HG02938 (cell line): Measurements from ENCODE around the gene BBS7.
A peak's percentile ranks its signal among the peaks of the same experiment; 100 is the strongest.

Experiments used
- ATAC-seq: cut with Tn5 transposase; IDR thresholded peaks from one replicate; pipeline ENCODE4 v1.9.1; 2021; ENCODE audit warnings: mild to moderate bottlenecking, moderate library complexity; ENCODE audit not compliant: unreplicated experiment

The BBS7 gene

DNA sequence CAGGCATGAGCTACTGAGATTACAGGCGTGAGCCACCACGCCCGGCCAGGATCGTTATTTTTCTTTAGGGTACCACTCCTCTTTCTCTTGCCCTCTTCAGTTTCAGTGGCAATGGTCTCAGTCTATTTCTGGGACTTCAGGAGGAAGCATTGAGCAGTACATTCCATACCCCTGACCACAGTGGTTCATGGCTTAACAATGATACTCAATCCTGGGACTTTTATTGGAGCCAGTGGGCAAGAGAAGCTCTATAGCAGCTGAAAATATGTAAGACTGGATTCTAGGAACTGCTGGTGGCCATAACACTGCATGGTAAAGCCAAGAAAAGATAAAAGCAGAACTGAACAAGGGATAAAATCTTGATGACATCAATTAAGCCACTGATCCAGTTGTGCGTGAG, 40.8 kb downstream of the BBS7 start:
- no peak for ATAC-seq

- ATAC-seq: no peak
Observed at GRCh38 chr4:121827853-121828252, 42.4 kb downstream of the BBS7 start.

DNA sequence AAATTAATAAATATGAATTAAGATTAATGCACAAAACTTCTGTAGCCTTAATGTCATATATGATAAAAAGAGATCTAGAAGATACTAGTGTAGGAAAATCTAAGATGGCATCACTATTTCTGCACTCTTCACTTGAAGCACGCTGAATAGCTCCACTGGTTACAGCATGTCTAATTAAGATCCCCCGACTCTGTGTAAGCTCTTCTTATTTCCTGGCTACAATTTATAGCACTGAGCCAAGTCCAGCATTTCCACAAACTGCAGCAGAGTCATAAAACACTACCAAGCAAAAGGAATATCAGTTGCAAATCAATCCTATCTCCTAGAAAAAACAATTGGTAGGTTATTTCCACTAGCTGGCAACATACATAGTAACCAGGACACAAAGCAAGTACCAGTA, 45.3 kb downstream of the BBS7 start:
- ATAC-seq: no peak

- no peak for ATAC-seq
Observed at GRCh38 chr4:121824171-121824527, 46.1 kb downstream of the BBS7 start.

DNA sequence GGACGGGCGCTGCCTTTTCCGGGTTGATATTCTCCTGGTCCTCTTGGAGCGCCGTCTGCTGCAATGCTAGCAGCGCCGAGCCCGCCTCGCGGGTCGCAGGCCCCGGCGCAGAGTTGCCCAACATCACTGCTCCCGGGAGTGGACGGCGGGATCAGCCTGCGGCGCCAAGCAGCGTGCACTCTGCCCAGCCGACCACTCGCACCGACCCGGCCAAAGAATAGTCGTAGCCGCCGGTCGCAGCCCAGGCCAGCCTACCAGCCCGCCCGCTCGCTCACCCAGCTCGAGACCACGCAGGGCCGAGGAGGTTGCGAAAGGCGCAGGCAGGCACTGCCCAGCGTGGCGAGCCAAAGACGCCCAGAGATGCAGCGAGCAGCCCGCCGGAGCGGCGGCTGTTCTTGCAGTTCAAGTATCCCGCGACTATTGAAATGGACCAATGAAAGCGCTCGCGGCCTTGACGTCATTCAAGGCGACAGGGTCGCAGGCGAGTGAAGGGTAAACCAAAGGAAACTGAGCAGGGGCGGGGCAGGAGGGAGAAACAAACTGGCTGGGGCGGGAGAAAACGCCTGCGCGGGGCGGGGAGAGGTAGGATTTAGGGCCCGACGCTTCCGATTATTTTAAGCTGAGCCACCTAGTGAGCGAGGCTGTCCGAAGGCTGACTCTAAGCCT, 46.6 kb downstream of the BBS7 start, which contains the start of gene CCNA2:
TSS of gene CCNA2 (minus strand) at position 379 of the 666 bp plus-strand sequence. CDS start at position 124, 255 bp downstream.
- peak; percentile 93 for ATAC-seq

GRCh38 chr4:121822796-121823504, 47.3 kb downstream of the BBS7 start:
- ATAC-seq: peak; percentile 42

DNA sequence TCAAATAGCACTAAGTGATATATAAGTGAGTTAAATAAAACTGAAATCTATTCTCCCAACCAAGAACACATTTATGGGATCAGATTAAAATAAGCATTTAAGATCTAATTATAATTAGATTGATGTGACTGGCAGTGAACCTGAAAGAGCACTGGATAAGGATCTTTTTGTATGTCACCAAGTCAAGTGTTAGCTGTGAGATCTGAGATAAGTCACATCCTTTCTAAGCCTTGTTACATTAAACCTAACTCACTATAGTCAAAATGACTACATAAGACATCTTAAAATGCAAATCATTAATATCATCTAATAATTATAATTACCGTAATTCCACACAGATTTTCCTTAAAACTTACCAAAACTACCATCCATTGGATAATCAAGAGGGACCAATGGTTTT, 48.2 kb downstream of the BBS7 start:
- ATAC-seq: no peak

DNA sequence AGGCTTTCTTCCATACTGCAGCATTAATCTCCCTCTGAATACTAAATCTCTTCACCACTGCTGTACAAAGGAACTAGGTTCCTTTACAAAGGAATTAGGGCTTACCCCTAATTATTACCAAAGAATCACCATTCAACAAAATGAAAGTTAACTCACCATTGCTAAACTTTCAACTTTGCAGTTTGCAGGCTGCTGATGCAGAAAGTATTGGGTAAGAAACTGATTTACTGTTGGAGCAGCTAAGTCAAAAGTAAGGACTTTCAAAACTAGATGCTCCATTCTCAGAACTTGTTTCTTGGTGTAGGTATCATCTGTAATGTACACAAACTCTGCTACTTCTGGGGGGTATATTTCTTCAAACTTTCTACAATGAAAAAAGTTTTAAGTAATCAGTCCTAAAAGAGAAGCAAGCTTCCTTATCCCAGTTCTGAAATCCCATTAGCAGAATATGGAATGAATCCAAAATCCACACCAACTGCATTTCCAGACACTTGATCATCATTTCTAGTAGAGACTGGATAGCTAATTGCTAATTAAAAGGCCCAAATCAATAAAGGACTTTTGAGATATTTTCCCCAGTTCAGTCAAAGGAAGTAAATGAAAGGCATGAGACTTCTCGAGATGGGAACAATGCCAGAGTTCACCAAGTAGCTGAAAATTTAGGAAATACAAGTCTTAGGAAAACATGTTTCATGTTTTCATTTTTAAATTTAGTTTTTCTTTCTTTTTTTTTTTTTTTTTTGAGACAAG, 50.9 kb downstream of the BBS7 start:
- ATAC-seq: no peak

- no peak for ATAC-seq
Observed at GRCh38 chr4:121818215-121818614, 52.1 kb downstream of the BBS7 start.

DNA sequence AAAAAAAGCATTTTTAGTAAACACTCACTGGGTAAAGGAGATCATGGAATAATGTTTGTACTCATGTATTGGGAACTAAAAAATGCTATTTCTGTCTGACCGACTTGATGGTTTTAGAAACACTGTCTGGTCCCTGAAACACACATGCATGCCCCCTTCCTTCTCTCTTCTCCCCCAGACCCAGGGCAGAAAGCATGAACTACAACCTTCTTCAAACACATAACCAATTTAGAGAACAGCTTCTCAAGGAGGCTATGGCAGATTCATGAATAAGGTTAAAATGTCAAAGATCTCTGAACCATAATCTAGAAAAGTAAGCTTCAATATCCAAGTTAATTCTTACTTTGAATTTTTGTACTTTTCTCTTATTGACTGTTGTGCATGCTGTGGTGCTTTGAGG, 52.6 kb downstream of the BBS7 start:
- ATAC-seq: no peak

- no peak for ATAC-seq
Observed at GRCh38 chr4:121817006-121817405, 53.3 kb downstream of the BBS7 start.

- no peak for ATAC-seq
Observed at GRCh38 chr4:121814756-121815155, 55.5 kb downstream of the BBS7 start.

GRCh38 chr4:121811122-121811521, 59.2 kb downstream of the BBS7 start:
- ATAC-seq: no peak

DNA sequence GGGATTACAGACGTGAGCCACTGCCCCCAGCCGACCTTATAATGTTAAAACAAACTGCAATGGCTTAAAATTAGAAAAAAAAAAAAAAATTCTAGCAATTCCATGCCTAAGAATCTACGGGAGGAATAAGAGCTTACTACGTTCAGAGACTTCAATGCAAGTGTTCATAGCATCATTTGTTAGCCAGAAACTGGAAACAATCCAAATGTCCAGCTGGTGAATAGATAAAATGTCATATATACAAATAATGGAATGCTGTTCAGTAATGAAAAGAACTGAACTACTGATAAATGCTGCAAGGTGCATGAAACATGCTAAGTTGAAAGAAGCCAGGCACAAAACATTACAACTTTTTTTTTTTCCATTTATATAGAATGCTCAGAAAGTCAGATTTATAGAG, 63.9 kb downstream of the BBS7 start:
- ATAC-seq: no peak

DNA sequence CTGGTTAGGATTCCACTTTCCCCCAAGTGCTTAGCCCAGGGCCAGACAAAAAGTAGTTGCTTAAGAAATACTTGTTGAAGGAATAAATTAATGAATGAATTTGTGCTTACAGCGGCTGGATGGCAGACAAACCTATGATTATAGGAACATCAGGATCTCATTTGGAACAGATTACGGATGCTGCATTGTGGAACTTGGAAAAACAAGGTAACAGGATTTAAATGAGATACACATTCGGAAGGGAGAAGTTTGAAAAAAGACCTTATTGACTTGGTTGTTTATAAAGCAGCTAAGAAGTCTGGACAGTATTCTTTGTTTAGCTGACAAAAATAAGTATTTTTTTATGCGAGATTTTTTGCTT, 68.6 kb downstream of the BBS7 start:
- no peak for ATAC-seq

- ATAC-seq: peak; percentile 75
Observed at GRCh38 chr4:121800961-121801714, 69.1 kb downstream of the BBS7 start, which contains the start of gene EXOSC9. Gene EXOSC9, plus strand, starts transcription at chr4:121801323. Its CDS starts 102 bp downstream, at chr4:121801425.

GRCh38 chr4:121800638-121800960, 69.7 kb downstream of the BBS7 start:
- peak; percentile 11 for ATAC-seq

- ATAC-seq: no peak
Observed at GRCh38 chr4:121799867-121800501, 70.3 kb downstream of the BBS7 start.

- no peak for ATAC-seq
Observed at GRCh38 chr4:121799208-121799823, 71.0 kb downstream of the BBS7 start.

- no peak for ATAC-seq
Observed at GRCh38 chr4:121796283-121796682, 74.0 kb downstream of the BBS7 start.
